Neural progenitor cell (in vitro differentiated cells): ENCODE measurements around the gene IL1R2.

Experiments
- CTCF ChIP-seq: fragments of 200-600 bp; sonication (generic); IDR thresholded peaks from 2 replicates; pipeline ENCODE4 v1.5.1; 2017; ENCODE audit warnings: antibody characterized with exemption, mild to moderate bottlenecking
- EZH2 ChIP-seq: fragments of 200-600 bp; sonication (generic); IDR thresholded peaks from 2 replicates; pipeline ENCODE4 v1.6.1; 2017; ENCODE audit warnings: antibody characterized with exemption, mild to moderate bottlenecking, moderate library complexity
- EZH2phosphoT487 ChIP-seq: fragments of 200-600 bp; sonication (generic); IDR thresholded peaks from 2 replicates; pipeline ENCODE4 v1.6.1; 2017; ENCODE audit warnings: antibody characterized with exemption

GRCh38 chr2:102060792-102061191 lies 69.0 kb downstream of the IL1R2 start:
- TF ChIP-seq CTCF = no peak
- no peak for TF ChIP-seq EZH2phosphoT487
- TF ChIP-seq EZH2 = no peak
